DND-41 (cell line): ENCODE measurements around the gene DTWD2.

Experiments
- EZH2 ChIP-seq: IDR thresholded peaks from 3 replicates; pipeline ENCODE4 v1.6.1; 2012; ENCODE audit warnings: borderline replicate concordance, low read depth, mild to moderate bottlenecking, moderate library complexity, low read length, inconsistent platforms; ENCODE audit not compliant: severe bottlenecking
- TF ChIP-seq, protein P1 (sequence below): IDR thresholded peaks from 2 replicates; pipeline ENCODE4 v1.5.1; 2012; ENCODE audit warnings: borderline replicate concordance, low read length, moderate library complexity, mild to moderate bottlenecking; ENCODE audit not compliant: poor library complexity, severe bottlenecking; ENCODE audit errors: extremely low read depth

DNA sequence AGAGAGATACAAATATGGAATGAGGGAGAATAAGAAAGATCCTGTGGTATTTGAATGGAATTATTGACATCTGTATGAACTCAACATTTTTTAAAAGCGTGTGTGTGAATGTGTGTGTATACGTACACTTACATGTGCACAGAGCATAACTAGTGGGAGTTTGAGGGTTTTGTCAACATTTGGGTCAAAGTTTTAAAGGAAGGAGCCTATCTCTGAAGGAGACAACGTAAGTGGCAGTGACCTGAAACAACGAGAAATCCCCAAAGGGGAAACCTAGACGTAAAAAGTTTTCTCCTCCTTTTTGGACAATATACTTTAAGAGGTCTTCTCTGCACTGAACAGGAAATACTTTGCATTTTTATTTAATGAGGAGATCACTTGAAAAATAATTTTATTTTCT, 40.2 kb upstream of the DTWD2 start:
- TF ChIP-seq, protein P1, sequence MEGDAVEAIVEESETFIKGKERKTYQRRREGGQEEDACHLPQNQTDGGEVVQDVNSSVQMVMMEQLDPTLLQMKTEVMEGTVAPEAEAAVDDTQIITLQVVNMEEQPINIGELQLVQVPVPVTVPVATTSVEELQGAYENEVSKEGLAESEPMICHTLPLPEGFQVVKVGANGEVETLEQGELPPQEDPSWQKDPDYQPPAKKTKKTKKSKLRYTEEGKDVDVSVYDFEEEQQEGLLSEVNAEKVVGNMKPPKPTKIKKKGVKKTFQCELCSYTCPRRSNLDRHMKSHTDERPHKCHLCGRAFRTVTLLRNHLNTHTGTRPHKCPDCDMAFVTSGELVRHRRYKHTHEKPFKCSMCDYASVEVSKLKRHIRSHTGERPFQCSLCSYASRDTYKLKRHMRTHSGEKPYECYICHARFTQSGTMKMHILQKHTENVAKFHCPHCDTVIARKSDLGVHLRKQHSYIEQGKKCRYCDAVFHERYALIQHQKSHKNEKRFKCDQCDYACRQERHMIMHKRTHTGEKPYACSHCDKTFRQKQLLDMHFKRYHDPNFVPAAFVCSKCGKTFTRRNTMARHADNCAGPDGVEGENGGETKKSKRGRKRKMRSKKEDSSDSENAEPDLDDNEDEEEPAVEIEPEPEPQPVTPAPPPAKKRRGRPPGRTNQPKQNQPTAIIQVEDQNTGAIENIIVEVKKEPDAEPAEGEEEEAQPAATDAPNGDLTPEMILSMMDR: no peak
- TF ChIP-seq EZH2: no peak
